Astrocyte (in vitro differentiated cells and primary cell): ENCODE results near the gene ZKSCAN3.

Experiments
- EZH2 ChIP-seq: IDR thresholded peaks from 2 replicates; pipeline ENCODE4 v1.6.1; 2012; ENCODE audit warnings: mild to moderate bottlenecking, low read length, inconsistent platforms; ENCODE audit not compliant: insufficient read depth
- TF ChIP-seq, protein P1 (sequence below): IDR thresholded peaks from 2 replicates; pipeline ENCODE4 v1.5.1; 2011; ENCODE audit warnings: low read depth, mild to moderate bottlenecking, inconsistent platforms, low read length, moderate library complexity; ENCODE audit not compliant: insufficient read depth

- TF ChIP-seq, protein P1, sequence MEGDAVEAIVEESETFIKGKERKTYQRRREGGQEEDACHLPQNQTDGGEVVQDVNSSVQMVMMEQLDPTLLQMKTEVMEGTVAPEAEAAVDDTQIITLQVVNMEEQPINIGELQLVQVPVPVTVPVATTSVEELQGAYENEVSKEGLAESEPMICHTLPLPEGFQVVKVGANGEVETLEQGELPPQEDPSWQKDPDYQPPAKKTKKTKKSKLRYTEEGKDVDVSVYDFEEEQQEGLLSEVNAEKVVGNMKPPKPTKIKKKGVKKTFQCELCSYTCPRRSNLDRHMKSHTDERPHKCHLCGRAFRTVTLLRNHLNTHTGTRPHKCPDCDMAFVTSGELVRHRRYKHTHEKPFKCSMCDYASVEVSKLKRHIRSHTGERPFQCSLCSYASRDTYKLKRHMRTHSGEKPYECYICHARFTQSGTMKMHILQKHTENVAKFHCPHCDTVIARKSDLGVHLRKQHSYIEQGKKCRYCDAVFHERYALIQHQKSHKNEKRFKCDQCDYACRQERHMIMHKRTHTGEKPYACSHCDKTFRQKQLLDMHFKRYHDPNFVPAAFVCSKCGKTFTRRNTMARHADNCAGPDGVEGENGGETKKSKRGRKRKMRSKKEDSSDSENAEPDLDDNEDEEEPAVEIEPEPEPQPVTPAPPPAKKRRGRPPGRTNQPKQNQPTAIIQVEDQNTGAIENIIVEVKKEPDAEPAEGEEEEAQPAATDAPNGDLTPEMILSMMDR, result no peak
- no peak for TF ChIP-seq EZH2
Observed at GRCh38 chr6:28336284-28337120, 13.2 kb upstream of the ZKSCAN3 start.
